Measurements from ENCODE around the gene PLEKHM2.
A peak's percentile ranks its signal among the peaks of the same experiment; 100 is the strongest.

The PLEKHM2 gene

GRCh38 chr1:15720861-15721260 lies 36.7 kb downstream of the PLEKHM2 start:
- H3K9me3 Mint-ChIP-seq: no peaks in the 10 kb centered on the region
- no peaks in the 10 kb centered on the region for H3K27me3 Mint-ChIP-seq
- H3K4me3 Mint-ChIP-seq: no peak overlapping the region
- H3K27ac Mint-ChIP-seq: no peak overlapping the region
- H3K4me1 Mint-ChIP-seq: no peaks in the 10 kb centered on the region
- DNase-seq (no peak), ATAC-seq (no peak)
- peaks cover 16% of the 10 kb centered on the region for H3K36me3 Mint-ChIP-seq (ENCODE audit: low read depth)

- ATAC-seq (no peak), DNase-seq (no peak)
- Mint-ChIP-seq H3K4me3 (no peak overlapping the region), H3K9me3 (no peaks in the 10 kb centered on the region), H3K4me1 (no peaks in the 10 kb centered on the region), H3K27me3 (no peaks in the 10 kb centered on the region), H3K27ac (no peak overlapping the region), H3K36me3 (ENCODE audit: low read depth) (peaks cover 17% of the 10 kb centered on the region)
These were observed 38.3 kb downstream of the PLEKHM2 start for GRCh38 chr1:15722411-15722810.

GRCh38 chr1:15722836-15723532 lies 38.9 kb downstream of the PLEKHM2 start:
- Mint-ChIP-seq H3K27ac (no peak overlapping the region), H3K36me3 (ENCODE audit: low read depth) (peaks cover 16% of the 10 kb centered on the region), H3K4me3 (no peak overlapping the region), H3K27me3 (no peaks in the 10 kb centered on the region), H3K9me3 (no peaks in the 10 kb centered on the region), H3K4me1 (no peaks in the 10 kb centered on the region)
- ATAC-seq: no peak
- DNase-seq: no peak

- no peak overlapping the region for H3K27ac Mint-ChIP-seq
- H3K4me1 Mint-ChIP-seq: no peaks in the 10 kb centered on the region
- no peak overlapping the region for H3K4me3 Mint-ChIP-seq
- peaks cover 11% of the 10 kb centered on the region for H3K36me3 Mint-ChIP-seq (ENCODE audit: low read depth)
- H3K27me3 Mint-ChIP-seq: no peaks in the 10 kb centered on the region
- no peak for ATAC-seq
- no peak for DNase-seq
- H3K9me3 Mint-ChIP-seq: no peaks in the 10 kb centered on the region
These were observed 39.6 kb downstream of the PLEKHM2 start for GRCh38 chr1:15723631-15724246.

- no peaks in the 10 kb centered on the region for H3K27me3 Mint-ChIP-seq
These were observed 41.1 kb downstream of the PLEKHM2 start for GRCh38 chr1:15724949-15725880.

GRCh38 chr1:15726508-15726907 lies 42.4 kb downstream of the PLEKHM2 start:
- Mint-ChIP-seq H3K36me3 (ENCODE audit: low read depth) (peaks cover 3% of the 10 kb centered on the region), H3K27me3 (no peaks in the 10 kb centered on the region)

More at GRCh38 chr1:15724949-15725880, 41.1 kb downstream of the PLEKHM2 start:
- no peak for DNase-seq
- no peak for ATAC-seq
- H3K27ac Mint-ChIP-seq: no peak overlapping the region
- peaks cover 7% of the 10 kb centered on the region for H3K36me3 Mint-ChIP-seq (ENCODE audit: low read depth)
- H3K4me3 Mint-ChIP-seq: no peak overlapping the region
- H3K9me3 Mint-ChIP-seq: no peaks in the 10 kb centered on the region
- no peaks in the 10 kb centered on the region for H3K4me1 Mint-ChIP-seq

GRCh38 chr1:15727021-15727420 lies 42.9 kb downstream of the PLEKHM2 start:
- Mint-ChIP-seq H3K4me1 (no peaks in the 10 kb centered on the region), H3K27me3 (no peaks in the 10 kb centered on the region), H3K36me3 (ENCODE audit: low read depth) (peaks cover 3% of the 10 kb centered on the region), H3K4me3 (no peak overlapping the region), H3K9me3 (no peaks in the 10 kb centered on the region), H3K27ac (peak overlapping the region; percentile 47)
- ATAC-seq: no peak
- no peak for DNase-seq

More at GRCh38 chr1:15726508-15726907, 42.4 kb downstream of the PLEKHM2 start:
- H3K4me1 Mint-ChIP-seq: no peaks in the 10 kb centered on the region
- no peak overlapping the region for H3K4me3 Mint-ChIP-seq
- H3K9me3 Mint-ChIP-seq: no peaks in the 10 kb centered on the region
- no peak overlapping the region for H3K27ac Mint-ChIP-seq
- DNase-seq (no peak), ATAC-seq (no peak)

- DNase-seq: no peak
- H3K27me3 Mint-ChIP-seq: no peaks in the 10 kb centered on the region
- no peak for ATAC-seq
- peaks cover 3% of the 10 kb centered on the region for H3K36me3 Mint-ChIP-seq (ENCODE audit: low read depth)
- H3K4me3 Mint-ChIP-seq: no peak overlapping the region
- no peaks in the 10 kb centered on the region for H3K9me3 Mint-ChIP-seq
- H3K4me1 Mint-ChIP-seq: no peaks in the 10 kb centered on the region
- H3K27ac Mint-ChIP-seq: peak overlapping the region; percentile 47
These were observed 43.3 kb downstream of the PLEKHM2 start for GRCh38 chr1:15727424-15727823.

- no peak overlapping the region for H3K4me3 Mint-ChIP-seq
- no peak overlapping the region for H3K27ac Mint-ChIP-seq
- no peak for ATAC-seq
These were observed 43.9 kb downstream of the PLEKHM2 start for GRCh38 chr1:15727866-15728534.

GRCh38 chr1:15728937-15729657 lies 45.0 kb downstream of the PLEKHM2 start:
- H3K4me1 Mint-ChIP-seq: no peaks in the 10 kb centered on the region
- no peak overlapping the region for H3K4me3 Mint-ChIP-seq

More at GRCh38 chr1:15727866-15728534, 43.9 kb downstream of the PLEKHM2 start:
- no peaks in the 10 kb centered on the region for H3K4me1 Mint-ChIP-seq
- peaks cover 1% of the 10 kb centered on the region for H3K36me3 Mint-ChIP-seq (ENCODE audit: low read depth)
- no peak for DNase-seq
- no peaks in the 10 kb centered on the region for H3K27me3 Mint-ChIP-seq
- no peaks in the 10 kb centered on the region for H3K9me3 Mint-ChIP-seq

GRCh38 chr1:15730423-15730822 lies 46.3 kb downstream of the PLEKHM2 start:
- Mint-ChIP-seq H3K27me3 (no peaks in the 10 kb centered on the region), H3K36me3 (ENCODE audit: low read depth) (peaks cover 3% of the 10 kb centered on the region)
- no peak for DNase-seq

More at GRCh38 chr1:15728937-15729657, 45.0 kb downstream of the PLEKHM2 start:
- H3K27me3 Mint-ChIP-seq: no peaks in the 10 kb centered on the region
- no peak for ATAC-seq
- no peak for DNase-seq
- H3K36me3 Mint-ChIP-seq (ENCODE audit: low read depth): peaks cover 3% of the 10 kb centered on the region
- H3K27ac Mint-ChIP-seq: no peak overlapping the region
- no peaks in the 10 kb centered on the region for H3K9me3 Mint-ChIP-seq

GRCh38 chr1:15730936-15731335 lies 46.8 kb downstream of the PLEKHM2 start:
- Mint-ChIP-seq H3K27me3 (no peaks in the 10 kb centered on the region), H3K4me1 (no peaks in the 10 kb centered on the region), H3K4me3 (no peak overlapping the region), H3K27ac (no peak overlapping the region), H3K9me3 (no peaks in the 10 kb centered on the region), H3K36me3 (ENCODE audit: low read depth) (peaks cover 3% of the 10 kb centered on the region)
- DNase-seq: no peak
- no peak for ATAC-seq

More at GRCh38 chr1:15730423-15730822, 46.3 kb downstream of the PLEKHM2 start:
- no peaks in the 10 kb centered on the region for H3K4me1 Mint-ChIP-seq
- H3K27ac Mint-ChIP-seq: no peak overlapping the region
- H3K4me3 Mint-ChIP-seq: no peak overlapping the region
- no peaks in the 10 kb centered on the region for H3K9me3 Mint-ChIP-seq
- ATAC-seq: no peak

- H3K9me3 Mint-ChIP-seq: no peaks in the 10 kb centered on the region
- peaks cover 2% of the 10 kb centered on the region for H3K36me3 Mint-ChIP-seq (ENCODE audit: low read depth)
- H3K27me3 Mint-ChIP-seq: no peaks in the 10 kb centered on the region
- H3K4me3 Mint-ChIP-seq: no peak overlapping the region
- ATAC-seq: no peak
- no peaks in the 10 kb centered on the region for H3K4me1 Mint-ChIP-seq
- H3K27ac Mint-ChIP-seq: no peak overlapping the region
- no peak for DNase-seq
These were observed 47.9 kb downstream of the PLEKHM2 start for GRCh38 chr1:15731735-15732685.

Data from activated naive CD8-positive, alpha-beta T cell treated with anti-CD3 and anti-CD28 coated beads, Interleukin-2, amount 50 U/mL, for 24 hours (primary cell).